HCT116 (cell line): ENCODE results near the gene PCSK2.

Experiments
- EZH2 ChIP-seq: fragments of 200-600 bp; sonication (generic); IDR thresholded peaks from 2 replicates; pipeline ENCODE4 v1.6.1; 2017; ENCODE audit warnings: antibody characterized with exemption, mixed run types
- JUND ChIP-seq: IDR thresholded peaks from 2 replicates; pipeline ENCODE4 v1.6.1; 2012
- POLR2A ChIP-seq: IDR thresholded peaks from 2 replicates; pipeline ENCODE4 v1.7.0; 2011; ENCODE audit warnings: borderline replicate concordance; ENCODE audit not compliant: insufficient read depth, insufficient read length; ENCODE audit errors: extremely low read depth
- RAD21 ChIP-seq: IDR thresholded peaks from 2 replicates; pipeline ENCODE4 v1.6.1; 2012; ENCODE audit warnings: low read depth, mild to moderate bottlenecking
- TCF7L2 ChIP-seq: IDR thresholded peaks from 2 replicates; pipeline ENCODE4 v1.7.0; 2011; ENCODE audit warnings: borderline replicate concordance, inconsistent platforms; ENCODE audit not compliant: insufficient read depth, insufficient read length; ENCODE audit errors: extremely low read depth
- TF ChIP-seq, protein P1 (sequence below), 3 experiments: fragments of 200-600 bp in 1 of 3; sonication (generic) in 1 of 3; IDR thresholded peaks in 2 of 3; conservative IDR thresholded peaks in 1 of 3; 2 replicates each; pipeline ENCODE4 v1.5.1; 2012 to 2017; ENCODE audit warnings: low read depth in 2 of 3, low read length in 2 of 3, antibody characterized with exemption in 1 of 3, borderline replicate concordance in 1 of 3, control low read depth in 1 of 3, mild to moderate bottlenecking in 1 of 3, mixed read lengths in 1 of 3, mixed run types in 1 of 3, moderate library complexity in 1 of 3; ENCODE audit not compliant: insufficient read depth in 1 of 3
- TF ChIP-seq, protein P2 (sequence below): IDR thresholded peaks from 2 replicates; pipeline ENCODE4 v1.6.1; 2011; ENCODE audit warnings: mild to moderate bottlenecking, low read length, moderate library complexity; ENCODE audit not compliant: insufficient replicate concordance; ENCODE audit errors: extremely low read depth

DNA sequence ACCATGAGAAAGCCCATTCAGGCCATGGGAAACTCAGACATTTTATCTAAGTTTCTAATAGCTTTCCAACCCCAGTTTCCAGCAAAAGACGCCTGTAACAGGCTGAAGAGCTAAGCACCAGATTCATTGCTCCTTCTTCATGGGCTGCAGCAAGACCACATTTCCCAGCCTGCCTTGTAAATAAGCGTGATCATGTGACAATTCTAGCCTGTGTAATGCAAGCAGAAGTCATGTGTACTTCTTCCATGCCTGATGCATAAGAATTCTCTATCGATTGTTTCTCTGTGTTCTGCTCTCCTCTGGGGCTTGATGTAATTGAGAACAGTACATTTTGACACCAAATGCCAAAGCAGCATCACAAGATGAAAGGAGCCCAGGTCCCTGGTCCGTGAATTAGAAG is 6.8 kb downstream of the PCSK2 start:
- TF ChIP-seq, protein P1, sequence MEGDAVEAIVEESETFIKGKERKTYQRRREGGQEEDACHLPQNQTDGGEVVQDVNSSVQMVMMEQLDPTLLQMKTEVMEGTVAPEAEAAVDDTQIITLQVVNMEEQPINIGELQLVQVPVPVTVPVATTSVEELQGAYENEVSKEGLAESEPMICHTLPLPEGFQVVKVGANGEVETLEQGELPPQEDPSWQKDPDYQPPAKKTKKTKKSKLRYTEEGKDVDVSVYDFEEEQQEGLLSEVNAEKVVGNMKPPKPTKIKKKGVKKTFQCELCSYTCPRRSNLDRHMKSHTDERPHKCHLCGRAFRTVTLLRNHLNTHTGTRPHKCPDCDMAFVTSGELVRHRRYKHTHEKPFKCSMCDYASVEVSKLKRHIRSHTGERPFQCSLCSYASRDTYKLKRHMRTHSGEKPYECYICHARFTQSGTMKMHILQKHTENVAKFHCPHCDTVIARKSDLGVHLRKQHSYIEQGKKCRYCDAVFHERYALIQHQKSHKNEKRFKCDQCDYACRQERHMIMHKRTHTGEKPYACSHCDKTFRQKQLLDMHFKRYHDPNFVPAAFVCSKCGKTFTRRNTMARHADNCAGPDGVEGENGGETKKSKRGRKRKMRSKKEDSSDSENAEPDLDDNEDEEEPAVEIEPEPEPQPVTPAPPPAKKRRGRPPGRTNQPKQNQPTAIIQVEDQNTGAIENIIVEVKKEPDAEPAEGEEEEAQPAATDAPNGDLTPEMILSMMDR (IDR thresholded peaks at IDR 0.05 in 2 of 3, conservative IDR thresholded peaks at IDR 0.05 in 1 of 3; ENCODE audit: borderline replicate concordance in 1 of 3, insufficient read depth in 1 of 3, low read depth in 2 of 3, low read length in 2 of 3) = no peak
- TF ChIP-seq POLR2A = no peak
- no peak for TF ChIP-seq RAD21
- TF ChIP-seq EZH2 = no peak
- no peak for TF ChIP-seq TCF7L2
- TF ChIP-seq JUND = no peak
- TF ChIP-seq, protein P2, sequence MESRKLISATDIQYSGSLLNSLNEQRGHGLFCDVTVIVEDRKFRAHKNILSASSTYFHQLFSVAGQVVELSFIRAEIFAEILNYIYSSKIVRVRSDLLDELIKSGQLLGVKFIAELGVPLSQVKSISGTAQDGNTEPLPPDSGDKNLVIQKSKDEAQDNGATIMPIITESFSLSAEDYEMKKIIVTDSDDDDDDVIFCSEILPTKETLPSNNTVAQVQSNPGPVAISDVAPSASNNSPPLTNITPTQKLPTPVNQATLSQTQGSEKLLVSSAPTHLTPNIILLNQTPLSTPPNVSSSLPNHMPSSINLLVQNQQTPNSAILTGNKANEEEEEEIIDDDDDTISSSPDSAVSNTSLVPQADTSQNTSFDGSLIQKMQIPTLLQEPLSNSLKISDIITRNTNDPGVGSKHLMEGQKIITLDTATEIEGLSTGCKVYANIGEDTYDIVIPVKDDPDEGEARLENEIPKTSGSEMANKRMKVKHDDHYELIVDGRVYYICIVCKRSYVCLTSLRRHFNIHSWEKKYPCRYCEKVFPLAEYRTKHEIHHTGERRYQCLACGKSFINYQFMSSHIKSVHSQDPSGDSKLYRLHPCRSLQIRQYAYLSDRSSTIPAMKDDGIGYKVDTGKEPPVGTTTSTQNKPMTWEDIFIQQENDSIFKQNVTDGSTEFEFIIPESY = no peak
